HepG2 (cell line): Measurements from ENCODE around the gene RNU11. TPM values are rescaled to one million over a fixed set of nuclear protein-coding genes. Genes with fewer than 3 reads are reported as not detected.

Experiments
- DMAP1 ChIP-seq: IDR thresholded peaks from 2 replicates; pipeline ENCODE4 v1.6.1; 2016
- EED ChIP-seq: sonication (generic); formaldehyde crosslinking; IDR thresholded peaks from 2 replicates; pipeline ENCODE4 v1.5.0; 2020; ENCODE audit warnings: mild to moderate bottlenecking, missing genetic modification reagents
- HBP1 ChIP-seq: IDR thresholded peaks from 2 replicates; pipeline ENCODE4 v1.6.1; 2016; ENCODE audit warnings: low read depth, control low read depth
- HOMEZ ChIP-seq: IDR thresholded peaks from 2 replicates; pipeline ENCODE4 v1.6.1; 2016; ENCODE audit warnings: low read depth
- KAT2B ChIP-seq: fragments of 150-350 bp; IDR thresholded peaks from 2 replicates; pipeline ENCODE4 v1.6.1; 2014; ENCODE audit warnings: low read depth, low read length, borderline replicate concordance
- KDM3A ChIP-seq: IDR thresholded peaks from 2 replicates; pipeline ENCODE4 v1.6.1; 2018; ENCODE audit warnings: low read depth, missing compliant biosample characterization
- LBX2 ChIP-seq: sonication (generic); formaldehyde crosslinking; IDR thresholded peaks from 2 replicates; pipeline ENCODE4 v1.5.0; 2020; ENCODE audit warnings: missing genetic modification reagents, mild to moderate bottlenecking, borderline replicate concordance
- MIER3 ChIP-seq: IDR thresholded peaks from 2 replicates; pipeline ENCODE4 v1.6.1; 2016; ENCODE audit warnings: missing compliant biosample characterization, borderline replicate concordance
- MTF1 ChIP-seq: sonication (generic); formaldehyde crosslinking; IDR thresholded peaks from 2 replicates; pipeline ENCODE4 v1.5.0; 2020; ENCODE audit warnings: missing genetic modification reagents
- PAXIP1 ChIP-seq: sonication (generic); formaldehyde crosslinking; conservative IDR thresholded peaks from 2 replicates; pipeline ENCODE4 v1.4.0; 2020; ENCODE audit warnings: mild to moderate bottlenecking, missing genetic modification reagents, moderate library complexity
- SMAD3 ChIP-seq: sonication (generic); formaldehyde crosslinking; IDR thresholded peaks from 2 replicates; pipeline ENCODE4 v1.4.0; 2020; ENCODE audit warnings: missing genetic modification reagents
- SRSF4 ChIP-seq: fragments of 200-400 bp; formaldehyde crosslinking; IDR thresholded peaks from one replicate; pipeline ENCODE4 v1.6.1; 2018; ENCODE audit warnings: mild to moderate bottlenecking, low read depth, low read length, moderate library complexity; ENCODE audit not compliant: poor library complexity, severe bottlenecking
- ZHX2 ChIP-seq, 2 experiments: sonication (generic) in 1 of 2; formaldehyde crosslinking in 1 of 2; IDR thresholded peaks; 2 replicates each; pipeline versions ENCODE4 v1.6.1 to v1.9.0; 2014 to 2022; ENCODE audit warnings: antibody characterized with exemption in 1 of 2, borderline replicate concordance in 1 of 2, inconsistent platforms in 1 of 2, low read depth in 1 of 2, missing genetic modification reagents in 1 of 2
- ZMYM4 ChIP-seq: sonication (generic); formaldehyde crosslinking; IDR thresholded peaks from 2 replicates; pipeline ENCODE4 v1.8.1; 2023; ENCODE audit warnings: mild to moderate bottlenecking, missing genetic modification reagents
- ZNF264 ChIP-seq: sonication (generic); formaldehyde crosslinking; IDR thresholded peaks from 2 replicates; pipeline ENCODE4 v1.4.0; 2020; ENCODE audit warnings: missing genetic modification reagents
- polyA plus RNA-seq, 8 experiments: library from polyadenylated mRNA; depleted of rRNA in 3 of 8; stranded (reverse) in 7 of 8; unstranded in 1 of 8; fragments of >200 nt; fragmentation: Illumina TruSeq in 4 of 8; extraction: Trizol in 4 of 8; gene quantifications; 2 replicates each; pipeline versions ENCODE4 v1.2.1 to v1.2.3, GENCODE V29; 2011 to 2016; ENCODE audit warnings: low read depth in 4 of 8, missing spikeins in 1 of 8, mixed read lengths in 1 of 8; ENCODE audit not compliant: insufficient read depth in 1 of 8
- total RNA-seq, 5 experiments: library from RNA; depleted of rRNA; stranded (reverse); fragments of >200 nt; fragmentation: Illumina TruSeq; extraction: Trizol; gene quantifications; 2 replicates each; pipeline ENCODE4 v1.2.3, GENCODE V29; 2016; ENCODE audit warnings: low read depth in 1 of 5

Gene RNU11
- total and polyA plus RNA-seq, 2 of the 13 experiments (the other 11 are each of a cell fraction or from before 2014, with no cell fraction given), result not detected

- TF ChIP-seq KDM3A (peak; percentile 92), SMAD3 (peak; percentile 89), PAXIP1 (CRISPR knock-in tag) (peak; percentile 54), KAT2B (no peak), MTF1 (CRISPR knock-in tag) (0 out of 2 replicates have a peak, but pooled peaks have one; percentile 41), ZMYM4 (CRISPR knock-in tag) (peak; percentile 82), ZHX2 (IDR thresholded peaks at IDR 0.05; ENCODE audit: low read depth) (no peak), ZHX2 (CRISPR knock-in tag; IDR thresholded peaks at IDR 0.05; ENCODE audit: borderline replicate concordance) (no peak), EED (peak; percentile 81; the same call in 1 of the 2 replicates), ZNF264 (peak; percentile 29; the same call in 1 of the 2 replicates), LBX2 (CRISPR knock-in tag) (no peak), MIER3 (CRISPR knock-in tag) (peak; percentile 68), DMAP1 (CRISPR knock-in tag) (peak; percentile 93), HOMEZ (CRISPR knock-in tag) (0 out of 2 replicates have a peak, but pooled peaks have one; percentile 25), HBP1 (CRISPR knock-in tag) (peak; percentile 76; the same call in 1 of the 2 replicates), SRSF4 (no peak)
These were observed 5.4 kb upstream of the RNU11 start, which contains the start of gene TAF12 (continued) for GRCh38 chr1:28642847-28643635.
